NCI-H345 treated with DMSO at 0.1 percent for 48 hours (cell line): ENCODE measurements around the gene GLYATL1B.
"Not testable (repeated sequence)": the region's sequence is repeated elsewhere in the genome, so short reads cannot be mapped to it uniquely, and the experiment has no call there.

ENCODE experiments used
- DNase-seq: peaks from one replicate; lab custom pipeline; 2025; ENCODE audit not compliant: unreplicated experiment; lab: John Stamatoyannopoulos, UW

Gene GLYATL1B, protein sequence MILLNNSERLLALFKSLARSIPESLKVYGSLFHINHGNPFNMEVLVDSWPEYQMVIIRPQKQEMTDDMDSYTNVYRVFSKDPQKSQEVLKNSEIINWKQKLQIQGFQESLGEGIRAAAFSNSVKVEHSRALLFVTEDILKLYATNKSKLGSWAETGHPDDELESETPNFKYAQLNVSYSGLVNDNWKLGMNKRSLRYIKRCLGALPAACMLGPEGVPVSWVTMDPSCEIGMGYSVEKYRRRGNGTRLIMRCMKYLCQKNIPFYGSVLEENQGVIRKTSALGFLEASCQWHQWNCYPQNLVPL

GRCh38 chr11:59086007-59086406, at the start of gene GLYATL1B:
GLYATL1B (plus strand) TSS chr11:59086307; CDS start chr11:59086307, 0 bp downstream.
- DNase-seq: not testable (repeated sequence)

- DNase-seq: not testable (repeated sequence)
These were observed 49.6 kb upstream of the GLYATL1B start for GRCh38 chr11:59036542-59036941.

DNA sequence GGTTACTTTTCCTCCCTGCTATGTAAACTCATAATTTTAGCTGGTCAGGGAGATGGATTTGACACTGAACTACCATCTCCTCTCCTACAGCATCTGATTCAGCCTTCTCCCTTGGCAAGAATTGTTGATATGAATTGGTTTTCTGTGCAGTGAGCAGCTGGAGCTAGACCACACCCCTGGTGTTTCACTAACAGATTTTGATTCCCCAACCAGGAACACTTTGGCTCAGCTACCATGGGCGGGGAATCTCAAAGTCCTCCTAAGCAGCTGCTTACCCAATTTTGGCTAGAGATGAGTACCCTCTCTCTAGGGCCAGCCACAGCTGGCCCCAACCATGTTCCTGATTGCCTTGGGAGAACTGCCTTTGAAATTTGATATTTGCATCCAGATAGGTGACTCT, 48.7 kb upstream of the GLYATL1B start:
- DNase-seq: not testable (repeated sequence)

- DNase-seq: peak; percentile 11
These were observed 45.5 kb upstream of the GLYATL1B start for GRCh38 chr11:59040607-59041006.

- not testable (repeated sequence) for DNase-seq
These were observed 34.7 kb upstream of the GLYATL1B start for GRCh38 chr11:59051383-59051782.

DNA sequence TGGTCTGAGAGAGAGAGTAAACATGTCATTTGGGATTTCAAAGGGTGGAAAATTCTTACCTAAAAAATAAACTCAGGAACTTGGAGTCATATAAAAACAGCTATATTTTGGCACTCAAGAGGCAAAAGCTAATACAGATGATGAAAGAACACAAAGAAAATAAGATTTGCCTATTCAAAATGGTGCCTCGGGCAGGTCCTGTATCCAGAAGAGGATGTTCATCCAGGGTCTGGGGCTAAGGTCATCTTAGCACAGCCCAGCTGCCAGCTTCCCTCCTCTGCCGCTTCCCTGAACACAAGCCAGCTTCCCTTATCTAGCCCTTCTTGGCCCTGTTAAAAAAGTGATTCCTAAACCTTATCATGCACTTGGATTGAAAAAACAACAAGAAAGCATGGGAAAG, 33.8 kb upstream of the GLYATL1B start:
- not testable (repeated sequence) for DNase-seq

- no peak for DNase-seq
These were observed 32.7 kb upstream of the GLYATL1B start for GRCh38 chr11:59053387-59053786.

DNA sequence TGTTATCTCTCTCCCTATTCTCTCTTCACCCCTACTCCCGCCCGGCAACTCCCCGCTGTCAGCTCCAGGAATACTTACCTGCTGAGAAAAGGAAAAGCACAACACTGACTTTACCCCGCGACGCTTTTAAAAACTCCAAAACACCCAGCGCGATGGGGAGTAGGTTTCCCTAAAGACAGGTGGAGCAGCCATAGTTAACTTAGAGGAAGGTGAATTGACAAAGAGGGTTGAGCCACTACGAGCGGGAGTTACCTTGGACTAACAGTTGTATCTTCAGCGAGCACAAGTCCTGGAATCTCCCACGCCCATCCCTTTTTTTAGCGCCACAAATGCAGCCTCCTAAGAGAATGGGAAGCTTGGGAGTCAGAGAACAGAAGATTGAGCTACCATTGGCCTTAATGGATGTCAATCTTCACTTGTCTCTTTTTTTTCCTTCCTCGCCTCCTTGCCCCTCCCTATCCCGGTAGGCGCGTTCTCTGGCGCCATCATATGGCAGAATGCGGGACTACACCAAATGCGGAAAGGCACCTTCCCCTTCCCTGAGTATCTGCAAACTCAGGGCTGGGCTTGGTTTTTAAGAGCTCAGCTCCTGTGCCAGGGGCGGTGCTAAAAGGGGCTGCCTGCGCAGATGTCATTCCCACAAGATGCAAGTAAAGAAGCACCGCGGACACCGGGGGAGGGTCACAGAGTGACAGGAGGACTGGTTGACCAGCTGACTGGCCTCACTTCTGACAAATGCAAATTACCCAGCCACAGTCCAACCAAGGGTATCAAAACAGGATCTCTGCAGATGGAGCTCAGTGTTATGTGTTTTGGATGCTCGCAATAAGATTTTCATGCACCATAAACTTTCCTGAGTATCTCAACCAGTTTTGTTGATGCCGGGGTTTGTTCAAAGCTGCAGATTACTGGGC, 27.7 kb upstream of the GLYATL1B start:
- peak; percentile 85 for DNase-seq

- DNase-seq: not testable (repeated sequence)
These were observed 26.0 kb upstream of the GLYATL1B start for GRCh38 chr11:59060096-59060495.

- DNase-seq: no peak
These were observed 23.2 kb upstream of the GLYATL1B start for GRCh38 chr11:59062602-59063529.

DNA sequence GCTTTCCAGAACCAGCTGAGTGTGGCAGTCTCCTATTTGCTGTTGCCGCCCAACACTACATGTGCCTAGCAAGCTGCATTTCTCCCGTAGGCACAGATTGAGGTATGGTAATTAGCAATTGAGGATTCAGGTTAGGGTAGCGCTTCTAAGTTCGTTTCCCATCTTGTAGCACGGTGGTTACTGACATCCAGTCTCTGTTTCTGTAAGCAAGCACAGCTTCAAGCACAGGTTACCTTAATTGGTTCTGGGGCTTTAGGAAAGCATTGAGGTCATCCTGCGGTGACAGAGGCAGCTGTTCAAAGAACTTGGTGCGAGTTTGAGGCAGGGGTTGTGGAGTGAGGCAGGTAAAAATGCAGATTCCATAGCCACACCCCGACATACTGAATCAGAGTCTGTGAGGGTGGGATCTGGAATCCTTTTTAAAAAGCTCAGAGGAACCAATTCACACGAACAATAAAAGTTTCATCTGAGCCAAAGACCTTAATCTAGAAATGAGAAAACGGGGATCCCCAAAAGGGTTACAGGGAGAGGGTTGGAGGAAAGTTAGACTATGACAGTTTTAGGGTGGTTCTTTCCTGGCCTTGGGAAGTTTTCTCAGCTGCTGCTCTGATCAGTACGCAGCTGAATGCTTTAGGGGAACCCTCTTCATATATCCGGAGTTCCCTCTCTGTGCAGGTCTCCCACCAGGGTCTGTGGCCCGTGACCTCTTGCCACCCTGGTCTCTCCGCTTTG, 21.9 kb upstream of the GLYATL1B start:
- not testable (repeated sequence) for DNase-seq

DNA sequence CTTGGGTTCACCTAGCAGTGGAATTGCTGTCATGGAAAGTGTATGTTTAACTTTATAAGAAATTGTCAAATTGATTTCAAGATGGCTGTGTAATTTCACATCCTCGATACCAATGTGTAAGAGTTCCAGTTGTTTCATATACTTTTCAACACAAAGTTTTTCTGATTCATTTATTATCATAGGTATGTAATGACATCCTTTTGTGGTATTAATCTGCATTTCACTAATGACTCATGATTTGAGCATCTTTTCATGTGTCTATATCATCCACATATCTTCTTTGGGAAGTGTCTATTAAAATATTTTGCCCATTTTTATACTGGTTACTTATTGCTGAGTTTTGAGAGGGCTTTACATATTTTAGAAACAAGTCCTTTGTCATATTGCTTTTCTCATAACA, 17.0 kb upstream of the GLYATL1B start:
- DNase-seq: no peak

DNA sequence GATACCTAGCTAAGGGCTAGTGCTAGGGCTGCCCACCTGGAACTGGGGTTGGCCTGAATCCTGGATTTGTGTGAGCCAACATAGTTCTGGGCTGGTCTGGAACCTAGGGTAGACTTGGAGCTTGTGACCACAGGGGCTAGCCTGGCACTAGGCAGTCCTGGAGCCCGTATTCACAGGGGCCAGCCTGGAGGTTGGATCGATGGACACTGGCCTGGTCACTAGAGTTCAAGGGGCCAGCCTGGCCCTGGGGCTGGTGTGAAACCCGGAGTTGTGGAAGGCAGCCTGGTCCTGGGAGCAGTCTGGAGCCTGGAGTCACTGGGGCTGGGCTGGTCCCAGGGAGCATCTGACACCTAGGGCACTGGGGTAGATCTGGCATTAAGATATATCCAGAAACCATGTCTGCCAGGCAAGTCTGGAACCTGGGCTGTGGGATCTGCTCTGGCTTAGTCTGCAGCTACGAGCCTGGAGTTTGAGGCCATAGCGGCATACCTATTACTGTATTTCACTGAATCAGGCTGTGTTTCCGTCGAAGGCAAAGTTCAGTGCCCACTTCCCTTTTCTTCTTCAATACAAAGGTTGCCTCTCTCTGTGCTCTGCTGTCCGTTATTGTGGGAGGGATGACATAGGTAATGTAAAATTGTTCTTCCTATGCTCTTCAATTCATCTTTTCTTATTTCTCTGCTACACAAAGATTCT, 9.1 kb upstream of the GLYATL1B start:
- DNase-seq: no peak

DNA sequence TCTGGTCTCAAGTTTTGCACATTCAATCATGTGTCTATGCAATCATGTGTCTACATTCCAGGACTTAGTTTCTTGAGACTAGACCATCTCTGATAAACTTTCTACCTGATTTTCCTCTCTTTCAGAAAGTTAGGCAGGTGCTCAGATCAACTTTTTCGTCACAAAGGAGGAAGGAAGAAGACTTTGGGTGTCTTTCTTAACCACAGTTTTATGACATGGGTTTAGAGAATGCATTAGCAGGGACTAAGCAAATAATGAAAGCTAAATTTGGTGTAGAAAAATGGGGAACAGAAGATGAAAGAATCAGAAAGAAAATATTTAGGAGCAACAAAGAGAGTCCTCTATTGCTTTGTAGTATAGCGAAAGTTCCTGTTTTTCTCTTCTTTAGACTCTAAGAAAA, 7.7 kb upstream of the GLYATL1B start:
- no peak for DNase-seq

DNA sequence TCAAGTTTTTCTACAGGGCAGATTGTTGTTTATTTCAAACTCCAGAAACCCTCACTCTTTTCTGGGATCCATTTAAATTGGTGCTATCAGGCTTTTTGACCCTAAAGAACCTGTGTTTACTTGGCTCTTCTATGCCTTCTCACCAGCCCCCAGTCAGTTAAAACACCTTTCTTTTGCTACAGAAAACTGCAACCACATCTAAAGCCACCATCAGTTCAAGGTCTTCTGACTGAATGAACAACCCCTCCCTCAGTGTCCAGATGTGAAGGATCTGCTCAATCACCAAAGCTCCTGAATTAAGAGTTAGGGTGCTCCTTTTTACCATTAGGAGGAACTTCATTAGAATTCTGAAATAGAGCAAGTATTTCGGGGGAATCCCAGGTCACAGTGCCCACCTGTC, 7.0 kb upstream of the GLYATL1B start:
- DNase-seq: no peak

DNA sequence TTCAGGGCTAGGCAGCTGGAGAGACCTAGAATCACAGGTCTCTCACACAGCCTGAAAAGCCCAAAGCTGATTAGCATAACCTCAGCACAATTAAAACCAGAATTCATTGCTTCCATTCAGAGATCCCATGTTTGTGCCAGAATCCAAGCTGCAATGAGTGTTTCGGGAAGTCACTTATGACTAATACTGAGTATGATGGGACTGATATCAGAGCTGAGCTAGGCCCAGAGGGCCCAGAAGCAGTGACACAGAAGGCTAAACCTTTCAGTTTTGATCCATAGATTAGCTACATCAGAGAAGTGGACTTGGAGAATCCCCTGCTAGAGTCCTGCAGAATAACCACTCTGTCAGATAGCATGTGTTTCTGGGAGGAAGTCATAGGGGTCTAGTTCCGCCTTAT, 5.7 kb upstream of the GLYATL1B start:
- not testable (repeated sequence) for DNase-seq

GRCh38 chr11:59081430-59082020, 4.6 kb upstream of the GLYATL1B start:
- not testable (repeated sequence) for DNase-seq

GRCh38 chr11:59088162-59088561, 2.1 kb downstream of the GLYATL1B start:
- DNase-seq: no peak

- not testable (repeated sequence) for DNase-seq
These were observed 7.5 kb downstream of the GLYATL1B start for GRCh38 chr11:59093576-59093975.
